Chondrocyte (in vitro differentiated cells): Measurements from ENCODE around the gene MRC2. TPM values are rescaled to one million over a fixed set of nuclear protein-coding genes. Genes with fewer than 3 reads are reported as not detected.
A peak's percentile ranks its signal among the peaks of the same experiment; 100 is the strongest.

Experiments
- DNase-seq: peaks from one replicate; pipeline ENCODE4 v3.0.0; 2021; ENCODE audit warnings: mixed read lengths, low spot score
- H3K27ac Mint-ChIP-seq: one replicate; pipeline ENCODE4 v1.8.0; 2021; ENCODE audit warnings: mild to moderate bottlenecking, moderate library complexity, mixed read lengths; ENCODE audit not compliant: unreplicated experiment
- H3K27me3 Mint-ChIP-seq: 2 replicates; pipeline ENCODE4 v1.8.0; 2021; ENCODE audit warnings: low read depth, mixed read lengths
- H3K36me3 Mint-ChIP-seq: 2 replicates; pipeline ENCODE4 v1.8.0; 2021; ENCODE audit warnings: low read depth, mixed read lengths
- H3K4me1 Mint-ChIP-seq: 2 replicates; pipeline ENCODE4 v1.8.0; 2021; ENCODE audit warnings: low read depth, mild to moderate bottlenecking, mixed read lengths
- H3K4me3 Mint-ChIP-seq: one replicate; pipeline ENCODE4 v1.8.0; 2021; ENCODE audit warnings: mild to moderate bottlenecking, moderate library complexity, mixed read lengths; ENCODE audit not compliant: unreplicated experiment
- H3K9me3 Mint-ChIP-seq: 2 replicates; pipeline ENCODE4 v1.8.0; 2021; ENCODE audit warnings: low read depth, mixed read lengths
- CTCF ChIP-seq: fragments of 200-600 bp; sonication (generic); IDR thresholded peaks from 2 replicates; pipeline ENCODE4 v1.5.0; 2021; ENCODE audit warnings: antibody characterized with exemption, mild to moderate bottlenecking, moderate library complexity
- long read RNA-seq: library from polyadenylated mRNA; stranded (forward); transcript quantifications from one replicate; pipeline ENCODE4 v2.0.0, GENCODE V29; 2021
- total RNA-seq: library from RNA; stranded (reverse); gene quantifications from 3 replicates; pipeline ENCODE4 v1.2.1, GENCODE V29; 2021

MRC2 gene
- 347 to 378 TPM (median 353 TPM) in 3 replicates for total RNA-seq
- long read RNA-seq, full-length matches to known transcripts: 206 of 658 reads
- long read RNA-seq, partial matches to known transcripts: 419 of 658 reads
- long read RNA-seq, other reads (novel, unspliced or antisense): 33 of 658 reads

GRCh38 chr17:62627219-62627903 lies at the start of gene MRC2:
TSS of gene MRC2 (plus strand) at chr17:62627670. CDS start at chr17:62627803, 133 bp downstream.
- Mint-ChIP-seq H3K27me3 (no peaks in the 10 kb centered on the region), H3K4me3 (peak within 1 kb of the TSS; percentile 99), H3K4me1 (peaks cover 43% of the 10 kb centered on the region), H3K36me3 (peaks cover 8% of the 10 kb centered on the region), H3K9me3 (no peaks in the 10 kb centered on the region), H3K27ac (peak within 1 kb of the TSS; percentile 99)
- no peak for DNase-seq
- peak; percentile 28 for TF ChIP-seq CTCF

- no peak for DNase-seq
- H3K9me3 Mint-ChIP-seq: no peaks in the 10 kb centered on the region
- H3K4me3 Mint-ChIP-seq: no peak overlapping the region
- TF ChIP-seq CTCF: no peak
- H3K27ac Mint-ChIP-seq: peak overlapping the region; percentile 32
- peaks cover 21% of the 10 kb centered on the region for H3K4me1 Mint-ChIP-seq
- H3K27me3 Mint-ChIP-seq: no peaks in the 10 kb centered on the region
- peaks cover 11% of the 10 kb centered on the region for H3K36me3 Mint-ChIP-seq
Measured at GRCh38 chr17:62578757-62579487, 48.5 kb upstream of the MRC2 start.

GRCh38 chr17:62580947-62581346 lies 46.5 kb upstream of the MRC2 start:
- no peak overlapping the region for H3K27ac Mint-ChIP-seq
- no peak for TF ChIP-seq CTCF

GRCh38 chr17:62581764-62582163 lies 45.7 kb upstream of the MRC2 start:
- peak overlapping the region; percentile 2 for H3K27ac Mint-ChIP-seq
- H3K27me3 Mint-ChIP-seq: no peaks in the 10 kb centered on the region
- DNase-seq: no peak
- peaks cover 15% of the 10 kb centered on the region for H3K4me1 Mint-ChIP-seq
- no peaks in the 10 kb centered on the region for H3K9me3 Mint-ChIP-seq
- H3K4me3 Mint-ChIP-seq: no peak overlapping the region
- peaks cover 8% of the 10 kb centered on the region for H3K36me3 Mint-ChIP-seq
- no peak for TF ChIP-seq CTCF

More at GRCh38 chr17:62580947-62581346, 46.5 kb upstream of the MRC2 start:
- peaks cover 15% of the 10 kb centered on the region for H3K4me1 Mint-ChIP-seq
- H3K9me3 Mint-ChIP-seq: no peaks in the 10 kb centered on the region
- H3K36me3 Mint-ChIP-seq: peaks cover 10% of the 10 kb centered on the region
- H3K27me3 Mint-ChIP-seq: no peaks in the 10 kb centered on the region
- H3K4me3 Mint-ChIP-seq: no peak overlapping the region
- no peak for DNase-seq

GRCh38 chr17:62587554-62587953 lies 39.9 kb upstream of the MRC2 start:
- Mint-ChIP-seq H3K27me3 (no peaks in the 10 kb centered on the region), H3K4me1 (peaks cover 6% of the 10 kb centered on the region), H3K27ac (no peak overlapping the region), H3K9me3 (no peaks in the 10 kb centered on the region), H3K4me3 (no peak overlapping the region), H3K36me3 (peaks cover 11% of the 10 kb centered on the region)
- no peak for TF ChIP-seq CTCF
- DNase-seq: no peak
